ENCODE results near the gene ZP1.
A peak's percentile ranks its signal among the peaks of the same experiment; 100 is the strongest.

ZP1 gene

DNA sequence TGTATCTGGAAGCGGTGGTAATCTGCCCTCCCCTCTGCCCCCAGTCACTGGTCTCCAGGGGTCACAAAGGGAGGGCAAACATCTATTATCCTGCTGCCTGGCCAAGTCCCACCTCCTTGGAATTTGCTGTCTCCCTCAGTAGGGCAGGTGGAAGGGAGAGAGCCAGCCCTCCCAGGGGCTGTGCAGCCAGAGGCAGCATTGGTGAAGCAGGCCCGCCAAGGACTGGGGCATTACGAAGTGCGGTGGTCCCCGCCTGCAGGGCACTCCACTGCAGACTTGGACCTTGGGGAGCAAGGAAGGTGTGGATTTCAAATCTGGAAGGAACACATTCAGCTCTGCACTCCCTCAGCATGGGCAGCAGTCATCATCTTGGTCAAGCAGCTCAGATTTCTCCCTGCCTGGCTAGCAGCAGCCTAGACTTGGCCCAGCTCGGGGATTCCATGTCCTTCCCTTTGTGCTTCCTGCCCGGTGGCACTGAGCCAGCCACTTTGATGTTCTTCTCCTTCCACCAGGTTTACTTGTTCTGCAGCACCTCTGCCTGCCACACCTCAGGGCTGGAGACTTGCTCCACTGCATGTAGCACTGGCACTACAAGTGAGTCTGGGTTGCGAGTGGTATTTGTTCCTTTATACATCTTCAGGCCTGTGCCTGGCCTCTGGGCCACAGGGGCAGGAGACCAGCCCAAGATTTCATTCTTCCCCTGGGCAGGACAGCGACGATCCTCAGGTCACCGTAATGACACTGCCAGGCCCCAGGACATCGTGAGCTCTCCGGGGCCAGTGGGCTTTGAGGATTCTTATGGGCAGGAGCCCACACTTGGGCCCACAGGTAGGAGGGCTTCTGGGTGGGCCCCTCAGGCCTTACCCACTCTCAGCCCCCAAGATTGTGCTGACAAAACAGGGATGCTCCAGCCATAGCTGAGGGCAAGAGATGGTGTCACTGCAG, 7.4 kb downstream of the ZP1 start:
- no peak for FAIRE-seq
- DNase-seq (ENCODE audit: low spot score) = no peak

DNA sequence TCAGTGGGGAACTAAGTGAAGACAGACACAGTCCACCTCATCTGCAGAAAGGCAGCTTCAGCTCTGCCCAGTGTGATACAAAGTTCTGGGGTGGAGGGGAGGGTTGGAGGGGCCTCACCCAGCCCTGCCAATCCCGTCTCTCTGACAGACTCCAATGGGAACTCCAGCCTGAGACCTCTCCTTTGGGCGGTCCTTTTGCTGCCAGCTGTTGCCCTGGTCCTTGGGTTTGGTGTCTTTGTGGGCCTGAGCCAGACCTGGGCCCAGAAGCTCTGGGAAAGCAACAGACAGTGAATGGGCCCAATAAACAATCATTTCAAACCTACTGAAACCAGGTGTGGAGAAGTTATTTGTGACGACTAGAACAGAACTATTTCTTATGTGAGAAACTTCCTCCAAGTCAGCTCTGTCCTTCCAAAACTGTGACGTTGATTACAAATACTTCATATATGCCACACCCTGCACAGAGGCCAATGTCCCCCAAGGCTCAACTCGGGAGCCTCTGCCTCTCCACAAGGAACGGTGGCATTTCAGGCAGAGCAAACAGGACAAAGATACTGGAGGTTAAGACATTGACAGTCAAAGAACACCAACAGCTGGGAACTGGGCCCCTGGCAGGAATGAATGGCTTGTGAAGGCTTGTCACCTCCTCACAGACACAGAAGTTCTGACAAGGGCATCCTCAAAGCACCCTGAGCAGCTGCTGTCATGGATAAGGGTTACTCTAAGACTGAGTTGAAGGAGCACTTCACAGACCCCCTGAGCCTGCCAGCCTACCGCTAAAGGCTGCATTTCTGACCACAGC, 8.2 kb downstream of the ZP1 start:
- no peak for DNase-seq (ENCODE audit: low spot score)
- FAIRE-seq = no peak

- FAIRE-seq (no peak), DNase-seq (ENCODE audit: low spot score) (no peak)
Measured at GRCh38 chr11:60876168-60876485, 8.8 kb downstream of the ZP1 start.

DNA sequence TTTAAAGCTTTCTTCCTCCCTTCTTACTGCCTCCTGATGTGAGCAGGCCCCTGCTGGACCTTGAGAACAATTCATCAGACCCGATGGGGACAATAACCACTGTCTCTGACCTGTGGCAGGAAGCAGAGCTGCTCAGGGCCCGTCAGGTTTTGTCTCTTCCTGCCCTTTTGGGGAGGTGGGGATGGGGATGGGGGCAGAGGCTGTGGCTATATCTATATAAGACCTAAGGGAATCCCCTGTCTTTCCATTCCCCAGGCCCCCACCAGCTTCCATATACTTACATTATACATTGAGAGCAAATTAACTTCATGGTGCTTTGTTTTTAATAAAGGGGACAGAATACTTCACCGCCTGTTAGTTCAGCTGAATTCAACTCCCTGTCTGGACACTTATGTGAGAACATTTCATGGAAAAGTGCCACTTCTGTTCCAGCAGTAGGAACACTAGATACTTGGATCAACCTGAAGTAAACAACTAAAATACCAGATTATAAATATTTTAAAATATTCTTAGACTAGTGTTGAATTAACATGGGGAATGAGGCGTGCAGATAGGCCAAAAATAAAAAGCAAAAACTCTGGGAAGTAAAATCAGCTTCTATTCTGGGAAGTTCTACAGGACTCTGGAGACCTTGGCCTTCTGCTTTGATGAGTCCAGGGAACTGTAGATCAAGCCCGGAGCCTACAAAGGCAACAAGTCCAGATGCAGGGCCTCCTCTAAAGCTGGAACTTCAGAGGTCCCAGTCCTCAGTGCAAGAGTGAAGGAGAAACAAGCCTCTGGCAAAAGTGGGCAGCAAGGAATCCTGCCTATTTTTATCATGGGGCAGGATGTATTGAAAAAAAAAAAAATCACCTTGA, 11.1 kb downstream of the ZP1 start:
- DNase-seq (ENCODE audit: low spot score) (no peak), FAIRE-seq (no peak)

- FAIRE-seq = no peak
- DNase-seq (ENCODE audit: low spot score) = no peak
Measured at GRCh38 chr11:60879104-60879503, 11.8 kb downstream of the ZP1 start.

DNA sequence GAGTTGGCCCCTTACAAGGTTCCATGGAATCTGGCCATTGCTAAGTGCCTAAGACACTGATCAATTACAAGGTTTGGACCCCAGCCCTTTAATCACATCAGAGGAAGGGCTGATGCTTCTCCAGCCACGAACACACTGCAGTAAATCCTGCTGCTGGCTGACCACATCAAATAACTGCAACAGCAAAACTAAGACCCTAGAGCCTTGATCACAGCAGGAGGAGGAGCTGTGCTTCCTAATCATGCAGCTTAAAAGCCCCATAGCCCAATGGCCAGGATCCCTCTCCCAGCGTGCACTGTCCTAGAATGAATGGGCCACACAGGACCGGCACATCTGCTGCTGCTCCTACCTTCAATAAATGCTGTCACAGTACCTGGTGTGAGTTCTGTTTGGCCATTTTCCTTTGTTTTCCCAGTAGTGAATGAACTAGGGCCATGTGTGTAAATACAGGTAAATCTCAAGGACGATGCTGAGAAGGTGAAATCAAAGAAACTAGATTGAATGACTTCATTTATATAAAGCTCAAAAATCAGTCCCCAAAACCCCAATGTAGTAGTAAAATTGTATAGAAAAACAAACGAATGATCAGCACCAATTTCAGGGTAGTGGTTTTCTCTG, 12.7 kb downstream of the ZP1 start:
- FAIRE-seq (no peak), DNase-seq (ENCODE audit: low spot score) (no peak)

- no peak for FAIRE-seq
- no peak for DNase-seq (ENCODE audit: low spot score)
Measured at GRCh38 chr11:60880643-60881282, 13.4 kb downstream of the ZP1 start.

- DNase-seq (ENCODE audit: low spot score) = no peak
- no peak for FAIRE-seq
Measured at GRCh38 chr11:60887556-60887955, 20.2 kb downstream of the ZP1 start.

- DNase-seq (ENCODE audit: low spot score) (no peak), FAIRE-seq (no peak)
Measured at GRCh38 chr11:60889869-60890311, 22.5 kb downstream of the ZP1 start.

DNA sequence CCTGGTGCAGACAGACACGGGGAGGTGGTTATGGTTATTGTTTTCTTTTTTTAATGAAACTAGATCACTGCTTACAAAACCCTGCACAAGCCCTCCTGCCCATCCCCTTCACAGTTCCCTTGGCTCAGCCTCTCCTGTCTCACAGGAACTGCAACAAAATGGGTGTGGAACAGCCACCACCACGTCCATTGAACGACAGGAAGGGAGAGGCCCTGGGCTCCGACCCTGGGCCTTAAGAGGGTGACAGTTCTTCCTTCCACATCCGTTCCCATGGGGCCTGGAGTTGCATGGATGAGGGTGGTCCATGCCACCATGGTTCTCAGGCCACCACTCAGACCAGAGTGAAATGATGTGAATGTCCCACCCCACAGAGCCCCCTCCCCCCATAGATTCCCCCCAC, 23.4 kb downstream of the ZP1 start:
- no peak for DNase-seq (ENCODE audit: low spot score)
- no peak for FAIRE-seq

GRCh38 chr11:60891103-60891741, 23.9 kb downstream of the ZP1 start:
- FAIRE-seq = no peak
- no peak for DNase-seq (ENCODE audit: low spot score)

DNA sequence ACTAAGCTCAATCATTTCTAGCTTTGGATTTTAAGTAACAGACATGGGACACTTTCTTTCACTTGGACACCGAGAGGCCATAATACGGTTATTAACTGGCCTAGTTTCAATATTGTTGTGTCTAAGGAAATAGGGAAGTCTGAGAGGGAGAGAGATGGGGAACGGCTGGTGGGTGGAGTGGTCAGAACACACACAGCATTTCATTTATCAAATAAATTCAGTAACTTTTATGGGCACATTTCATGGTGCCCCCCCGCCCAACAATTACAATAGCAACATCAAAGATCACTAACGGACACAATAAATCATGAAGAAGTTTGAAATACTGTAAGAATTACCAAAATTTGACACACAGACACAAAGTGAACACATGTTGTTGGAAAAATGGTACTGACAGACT, 28.3 kb downstream of the ZP1 start:
- FAIRE-seq = no peak

DNA sequence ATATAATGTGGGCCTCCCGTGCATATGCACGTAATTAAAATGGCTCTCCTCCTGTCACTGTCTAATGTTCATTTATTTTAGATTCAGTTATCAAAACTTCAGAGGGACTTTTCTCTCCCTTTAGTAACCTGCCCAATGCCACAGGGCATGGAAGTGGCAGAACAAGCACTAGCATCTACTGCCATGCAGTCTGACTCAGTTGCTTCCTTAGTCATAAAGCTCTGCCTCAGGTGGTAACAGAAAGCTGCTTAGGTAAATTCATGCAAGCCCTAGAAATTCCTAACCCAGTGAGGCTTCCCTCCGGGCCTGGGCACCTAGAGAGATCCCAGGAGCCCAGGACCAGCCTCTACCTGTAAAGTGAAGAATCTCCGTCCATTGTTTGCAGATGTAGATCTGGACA, 30.2 kb downstream of the ZP1 start:
- DNase-seq (ENCODE audit: low spot score) = no peak
- no peak for FAIRE-seq

More for the DNA sequence above, 28.3 kb downstream of the ZP1 start:
- no peak for DNase-seq (ENCODE audit: low spot score)

DNA sequence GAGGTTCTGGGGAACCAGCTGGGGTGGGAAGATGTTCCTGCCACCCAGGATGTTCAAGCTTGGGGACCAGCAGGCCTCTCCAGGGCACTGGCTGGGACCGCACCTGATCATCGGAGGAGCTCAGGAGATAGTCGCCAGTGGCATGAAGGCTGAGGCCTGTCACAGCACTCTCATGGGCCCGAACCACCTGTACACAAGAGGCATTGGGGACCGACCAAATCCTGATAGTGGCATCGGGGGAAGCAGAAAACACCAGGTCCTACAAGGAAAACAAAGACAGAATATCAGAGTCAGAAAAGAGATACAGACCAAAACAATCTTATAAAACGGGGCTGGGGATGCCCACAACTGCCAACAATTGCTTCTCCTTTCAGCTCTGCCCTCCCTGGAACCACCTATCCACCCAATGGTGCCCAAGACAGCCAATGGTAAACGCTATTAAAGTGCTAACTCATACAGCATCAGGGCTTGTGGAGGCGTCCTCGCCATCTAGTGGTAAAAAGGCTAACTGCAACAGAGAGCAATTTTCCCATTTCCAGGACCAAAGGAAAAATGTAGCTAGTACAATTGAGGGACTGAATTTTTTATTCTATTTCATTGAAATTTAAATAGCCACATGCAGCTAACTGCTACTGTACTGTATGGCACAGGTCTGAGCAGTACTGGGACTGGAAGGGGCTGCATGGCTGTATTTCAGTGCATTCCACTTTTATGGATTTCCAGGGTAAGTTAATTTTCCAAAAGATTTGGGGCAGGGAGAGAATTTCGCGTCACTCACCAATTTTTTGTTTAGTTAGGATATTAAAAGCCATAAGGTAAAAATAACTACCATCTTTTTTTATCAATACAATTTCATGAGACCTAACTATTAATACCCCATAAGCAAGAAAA, 31.9 kb downstream of the ZP1 start:
- FAIRE-seq (no peak), DNase-seq (ENCODE audit: low spot score) (peak; percentile 68)

GRCh38 chr11:60899977-60900376, 32.6 kb downstream of the ZP1 start:
- FAIRE-seq = no peak
- no peak for DNase-seq (ENCODE audit: low spot score)

- FAIRE-seq = no peak
Measured at GRCh38 chr11:60900673-60901404, 33.5 kb downstream of the ZP1 start.

DNA sequence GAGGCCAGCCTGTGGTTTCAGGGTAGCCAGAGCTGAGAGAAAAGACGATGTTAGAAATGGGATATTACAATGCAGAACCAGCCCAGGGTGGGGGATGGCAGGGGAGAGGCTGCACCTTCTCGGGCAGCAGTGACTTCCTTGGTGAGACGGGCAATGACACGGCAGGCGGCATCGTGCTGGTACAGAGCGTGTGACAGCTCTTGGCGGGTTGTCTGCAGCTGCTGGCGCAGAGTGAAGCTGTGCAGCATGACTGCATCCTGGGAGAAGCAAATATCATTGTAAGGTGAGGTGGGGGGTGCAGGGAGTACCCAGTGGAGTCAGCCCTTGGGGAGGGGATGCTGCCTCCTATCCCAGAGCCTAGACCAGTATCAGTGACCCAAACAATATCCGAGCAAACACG, 35.3 kb downstream of the ZP1 start:
- FAIRE-seq (no peak), DNase-seq (ENCODE audit: low spot score) (no peak)

More at GRCh38 chr11:60900673-60901404, 33.5 kb downstream of the ZP1 start:
- DNase-seq (ENCODE audit: low spot score) = no peak

DNA sequence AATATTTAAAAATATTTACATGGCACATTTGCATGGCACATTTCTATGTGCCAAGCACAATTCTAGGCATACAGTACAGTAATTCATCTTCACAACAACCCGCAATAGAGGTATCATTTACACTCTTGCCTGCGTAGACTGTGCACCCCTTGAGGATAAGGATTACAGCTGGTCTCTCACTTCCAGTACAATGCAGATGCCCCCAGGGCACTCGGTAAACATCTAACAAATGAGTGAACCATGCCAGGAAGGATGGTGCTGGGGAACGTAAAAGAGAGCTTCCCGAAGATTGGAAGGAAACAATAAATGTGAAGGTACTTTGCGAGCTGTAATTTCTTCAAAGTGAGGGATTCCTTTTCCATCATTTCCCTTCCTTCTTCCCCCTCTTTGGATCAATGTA, 37.7 kb downstream of the ZP1 start:
- DNase-seq (ENCODE audit: low spot score) (no peak), FAIRE-seq (no peak)

Data from urothelium cell line (cell line).